Measurements from ENCODE around the gene GPER1. TPM values are rescaled to one million over a fixed set of nuclear protein-coding genes. Genes with fewer than 3 reads are reported as not detected.

Gene GPER1
- total RNA-seq, 1 donor from 2014 or later, result 0.08 TPM

Other genes starting within 250 kb of the GPER1 start
- gene GET4, start 211.6 kb upstream of the GPER1 start, total RNA-seq, result 59.6 and 63.1 TPM in 2 replicates
- gene ADAP1, start 133.4 kb upstream of the GPER1 start, total RNA-seq, result 14.3 and 14.9 TPM in 2 replicates
- 14.1 and 15.5 TPM in 2 replicates for gene COX19, start 112.6 kb upstream of the GPER1 start, total RNA-seq
- gene CYP2W1, start 104.9 kb upstream of the GPER1 start, total RNA-seq, result 0.75 TPM in 1 of 2 replicates, not detected in the other
- gene GPR146, start 43.6 kb upstream of the GPER1 start, total RNA-seq, result 0.21 TPM in 2 replicates
- 28.0 and 33.2 TPM in 2 replicates for gene ZFAND2A, start 72.1 kb downstream of the GPER1 start, total RNA-seq
- gene UNCX, start 144.8 kb downstream of the GPER1 start, total RNA-seq, result 0.55 and 1.6 TPM in 2 replicates